ENCODE measurements around the gene MSN.

Gene MSN

GRCh38 chrX:65712005-65712806 is 44.8 kb downstream of the MSN start:
- no peak for TF ChIP-seq TAF1 (IDR thresholded peaks at IDR 0.05; ENCODE audit: low read depth)
- no peak for TF ChIP-seq RAD21 (IDR thresholded peaks at IDR 0.05; ENCODE audit: low read depth)
- TF ChIP-seq ZBTB7A (IDR thresholded peaks at IDR 0.05; ENCODE audit: low read depth), result no peak
- no peak for TF ChIP-seq EP300 (IDR thresholded peaks at IDR 0.05; ENCODE audit: borderline replicate concordance)
- TF ChIP-seq YY1 (IDR thresholded peaks at IDR 0.05; ENCODE audit: low read depth), result no peak
- TF ChIP-seq CREB1 (IDR thresholded peaks at IDR 0.05; ENCODE audit: low read depth), result no peak
- no peak for TF ChIP-seq NFIC (IDR thresholded peaks at IDR 0.05)
- no peak for TF ChIP-seq EGR1 (IDR thresholded peaks at IDR 0.05)
- no peak for TF ChIP-seq REST (IDR thresholded peaks at IDR 0.05; ENCODE audit: low read depth)
- TF ChIP-seq MAX (IDR thresholded peaks at IDR 0.05), result no peak
- TF ChIP-seq USF1 (IDR thresholded peaks at IDR 0.05), result no peak
- TF ChIP-seq FOXM1 (IDR thresholded peaks at IDR 0.05; ENCODE audit: borderline replicate concordance, low read depth), result no peak
- TF ChIP-seq TEAD4 (IDR thresholded peaks at IDR 0.05), result no peak
- no peak for TF ChIP-seq CEBPB (IDR thresholded peaks at IDR 0.05)
- TF ChIP-seq TCF12 (IDR thresholded peaks at IDR 0.05; ENCODE audit: low read depth), result no peak

- TF ChIP-seq CEBPB (IDR thresholded peaks at IDR 0.05) (no peak), ZBTB7A (IDR thresholded peaks at IDR 0.05; ENCODE audit: low read depth) (no peak)
These were observed 51.1 kb downstream of the MSN start for GRCh38 chrX:65718538-65718937.

GRCh38 chrX:65720381-65720964 is 53.0 kb downstream of the MSN start:
- TF ChIP-seq CREB1 (IDR thresholded peaks at IDR 0.05; ENCODE audit: low read depth) (no peak), TCF12 (IDR thresholded peaks at IDR 0.05; ENCODE audit: low read depth) (no peak), TEAD4 (IDR thresholded peaks at IDR 0.05) (no peak), RAD21 (IDR thresholded peaks at IDR 0.05; ENCODE audit: low read depth) (no peak), USF1 (IDR thresholded peaks at IDR 0.05) (no peak), REST (IDR thresholded peaks at IDR 0.05; ENCODE audit: low read depth) (no peak), NFIC (IDR thresholded peaks at IDR 0.05) (no peak), EGR1 (IDR thresholded peaks at IDR 0.05) (no peak), FOXM1 (IDR thresholded peaks at IDR 0.05; ENCODE audit: borderline replicate concordance, low read depth) (no peak)

GRCh38 chrX:65723706-65724105 is 56.3 kb downstream of the MSN start:
- TF ChIP-seq REST (IDR thresholded peaks at IDR 0.05; ENCODE audit: low read depth) (no peak), CREB1 (IDR thresholded peaks at IDR 0.05; ENCODE audit: low read depth) (no peak), EGR1 (IDR thresholded peaks at IDR 0.05) (no peak), MAX (IDR thresholded peaks at IDR 0.05) (no peak), EP300 (IDR thresholded peaks at IDR 0.05; ENCODE audit: borderline replicate concordance) (no peak), TEAD4 (IDR thresholded peaks at IDR 0.05) (no peak), ZBTB7A (IDR thresholded peaks at IDR 0.05; ENCODE audit: low read depth) (no peak), USF1 (IDR thresholded peaks at IDR 0.05) (no peak), NFIC (IDR thresholded peaks at IDR 0.05) (no peak), TCF12 (IDR thresholded peaks at IDR 0.05; ENCODE audit: low read depth) (no peak), YY1 (IDR thresholded peaks at IDR 0.05; ENCODE audit: low read depth) (no peak), CEBPB (IDR thresholded peaks at IDR 0.05) (no peak), TAF1 (IDR thresholded peaks at IDR 0.05; ENCODE audit: low read depth) (no peak), RAD21 (IDR thresholded peaks at IDR 0.05; ENCODE audit: low read depth) (no peak), FOXM1 (IDR thresholded peaks at IDR 0.05; ENCODE audit: borderline replicate concordance, low read depth) (no peak)
